WTC11 (cell line): ENCODE results near the gene SNAP29. TPM values are rescaled to one million over a fixed set of nuclear protein-coding genes. Genes with fewer than 3 reads are reported as not detected.
"Not testable (repeated sequence)": the region's sequence is repeated elsewhere in the genome, so short reads cannot be mapped to it uniquely, and the experiment has no call there.

Source experiments
- ATAC-seq: fragments of 200-7000 bp; cut with Tn5 transposase; 2 replicates; pipeline ENCODE4 v1.10.0; 2021; ENCODE audit warnings: mild to moderate bottlenecking, moderate library complexity
- CTCF ChIA-PET: fragments of 300-600 bp; sonication (Branson Sonifier 250); formaldehyde crosslinking; loops from one replicate; lab custom pipeline; 2021; ENCODE audit warnings: antibody characterized with exemption; lab: Charles Lee
- POLR2A ChIA-PET: fragments of 350-600 bp; sonication (Branson Sonifier 250); formaldehyde crosslinking; loops from one replicate; lab custom pipeline; 2021; ENCODE audit warnings: antibody characterized with exemption; lab: Charles Lee
- DNase-seq: peaks from one replicate; pipeline ENCODE4 v3.0.0; 2021; ENCODE audit warnings: low spot score
- H3K27ac Mint-ChIP-seq: 2 replicates; pipeline ENCODE4 v1.8.0; 2021; ENCODE audit warnings: mixed read lengths
- H3K27me3 Mint-ChIP-seq: 2 replicates; pipeline ENCODE4 v1.8.0; 2021; ENCODE audit warnings: low read depth, mild to moderate bottlenecking, moderate library complexity, mixed read lengths
- H3K36me3 Mint-ChIP-seq: 2 replicates; pipeline ENCODE4 v1.8.0; 2021; ENCODE audit warnings: mixed read lengths
- H3K4me1 Mint-ChIP-seq: 2 replicates; pipeline ENCODE4 v1.8.0; 2022; ENCODE audit warnings: mixed read lengths
- H3K4me3 Mint-ChIP-seq: 2 replicates; pipeline ENCODE4 v1.8.0; 2021; ENCODE audit warnings: mild to moderate bottlenecking, moderate library complexity, mixed read lengths
- H3K9me3 Mint-ChIP-seq: 2 replicates; pipeline ENCODE4 v1.8.0; 2021; ENCODE audit warnings: mixed read lengths
- ATF2 ChIP-seq: sonication (generic); formaldehyde crosslinking; IDR thresholded peaks from 2 replicates; pipeline ENCODE4 v1.8.1; 2022; ENCODE audit warnings: low read depth, missing genetic modification reagents, borderline replicate concordance
- ATF3 ChIP-seq: sonication (generic); formaldehyde crosslinking; conservative IDR thresholded peaks from 2 replicates; pipeline ENCODE4 v1.8.1; 2022; ENCODE audit warnings: mild to moderate bottlenecking, missing genetic modification reagents
- ATF6 ChIP-seq: sonication (generic); formaldehyde crosslinking; IDR thresholded peaks from 2 replicates; pipeline ENCODE4 v1.8.1; 2023; ENCODE audit warnings: mild to moderate bottlenecking, missing genetic modification reagents
- CREM ChIP-seq: sonication (generic); formaldehyde crosslinking; IDR thresholded peaks from 2 replicates; pipeline ENCODE4 v1.8.1; 2022; ENCODE audit warnings: mild to moderate bottlenecking, missing genetic modification reagents, moderate library complexity
- FOXK1 ChIP-seq: sonication (generic); formaldehyde crosslinking; IDR thresholded peaks from 2 replicates; pipeline ENCODE4 v1.8.0; 2022; ENCODE audit warnings: mild to moderate bottlenecking, moderate library complexity, missing genetic modification reagents
- FOXP1 ChIP-seq: sonication (generic); formaldehyde crosslinking; IDR thresholded peaks from 2 replicates; pipeline ENCODE4 v1.8.0; 2022; ENCODE audit warnings: missing genetic modification reagents, mild to moderate bottlenecking, moderate library complexity, borderline replicate concordance
- GABPB1 ChIP-seq: sonication (generic); formaldehyde crosslinking; IDR thresholded peaks from 2 replicates; pipeline ENCODE4 v1.8.1; 2023; ENCODE audit warnings: mild to moderate bottlenecking, missing genetic modification reagents
- GTF2I ChIP-seq: fragments of 250-450 bp; sonication (Bioruptor Pico); conservative IDR thresholded peaks from 2 replicates; pipeline ENCODE4 v1.4.0; 2021; ENCODE audit warnings: mild to moderate bottlenecking
- IRF2 ChIP-seq: sonication (generic); formaldehyde crosslinking; IDR thresholded peaks from 2 replicates; pipeline ENCODE4 v1.8.0; 2022; ENCODE audit warnings: low read depth, missing genetic modification reagents, borderline replicate concordance
- KAT7 ChIP-seq: sonication (generic); formaldehyde crosslinking; IDR thresholded peaks from 2 replicates; pipeline ENCODE4 v1.8.1; 2023; ENCODE audit warnings: missing genetic modification reagents, mild to moderate bottlenecking, borderline replicate concordance
- MLX ChIP-seq: sonication (generic); formaldehyde crosslinking; IDR thresholded peaks from 2 replicates; pipeline ENCODE4 v1.8.1; 2023; ENCODE audit warnings: mild to moderate bottlenecking, missing genetic modification reagents, moderate library complexity
- NFE2L1 ChIP-seq: sonication (generic); formaldehyde crosslinking; IDR thresholded peaks from 2 replicates; pipeline ENCODE4 v1.8.1; 2023; ENCODE audit warnings: missing genetic modification reagents
- NR2C2 ChIP-seq: sonication (generic); formaldehyde crosslinking; IDR thresholded peaks from 2 replicates; pipeline ENCODE4 v1.8.0; 2022; ENCODE audit warnings: mild to moderate bottlenecking, missing genetic modification reagents
- OVOL2 ChIP-seq: fragments of 250-450 bp; sonication (Bioruptor Pico); IDR thresholded peaks from 2 replicates; pipeline ENCODE4 v1.9.0; 2021; ENCODE audit warnings: mild to moderate bottlenecking, borderline replicate concordance
- RORB ChIP-seq: fragments of 250-450 bp; sonication (Bioruptor Pico); IDR thresholded peaks from 2 replicates; pipeline ENCODE4 v1.9.0; 2021; ENCODE audit warnings: mild to moderate bottlenecking
- SMAD3 ChIP-seq: sonication (generic); formaldehyde crosslinking; IDR thresholded peaks from 2 replicates; pipeline ENCODE4 v1.8.0; 2022; ENCODE audit warnings: missing genetic modification reagents, mild to moderate bottlenecking, borderline replicate concordance
- SOX15 ChIP-seq: fragments of 250-450 bp; sonication (Bioruptor Pico); IDR thresholded peaks from 2 replicates; pipeline ENCODE4 v1.9.0; 2021; ENCODE audit warnings: mild to moderate bottlenecking
- STAT6 ChIP-seq: sonication (generic); formaldehyde crosslinking; conservative IDR thresholded peaks from 2 replicates; pipeline ENCODE4 v1.8.1; 2023; ENCODE audit warnings: mild to moderate bottlenecking, low read depth, missing genetic modification reagents, moderate library complexity
- ZBTB21 ChIP-seq: sonication (generic); formaldehyde crosslinking; IDR thresholded peaks from 2 replicates; pipeline ENCODE4 v1.8.1; 2023; ENCODE audit warnings: mild to moderate bottlenecking, missing genetic modification reagents, borderline replicate concordance
- ZBTB43 ChIP-seq: sonication (generic); formaldehyde crosslinking; IDR thresholded peaks from 2 replicates; pipeline ENCODE4 v1.8.1; 2023; ENCODE audit warnings: mild to moderate bottlenecking, missing genetic modification reagents
- ZNF396 ChIP-seq: fragments of 250-450 bp; sonication (Bioruptor Pico); IDR thresholded peaks from 2 replicates; pipeline ENCODE4 v1.8.0; 2021; ENCODE audit warnings: mild to moderate bottlenecking, moderate library complexity, borderline replicate concordance
- total RNA-seq: library from RNA; stranded (reverse); gene quantifications from 3 replicates; pipeline ENCODE4 v1.2.3, GENCODE V29; 2021

Gene SNAP29
- total RNA-seq, 1 experiment from 2014 or later: 14.7 TPM

GRCh38 chr22:20899827-20900423 is 41.1 kb downstream of the SNAP29 start (continued):
- TF ChIP-seq SMAD3 (CRISPR knock-in tag): no peak
- TF ChIP-seq KAT7 (CRISPR knock-in tag): no peak
- no peak for TF ChIP-seq NFE2L1
- TF ChIP-seq STAT6: no peak
- no peak for TF ChIP-seq GTF2I (CRISPR knock-in tag)
- TF ChIP-seq MLX (CRISPR knock-in tag): no peak
- no peak for TF ChIP-seq ATF3 (CRISPR knock-in tag)
- no peak for TF ChIP-seq ATF2
- TF ChIP-seq, all 79 proteins: peak for 0

- not testable (repeated sequence) for H3K9me3 Mint-ChIP-seq, ATAC-seq, H3K27me3 Mint-ChIP-seq, H3K36me3 Mint-ChIP-seq, H3K27ac Mint-ChIP-seq, H3K4me3 Mint-ChIP-seq, DNase-seq, H3K4me1 Mint-ChIP-seq
- POLR2A ChIA-PET: interaction anchor here (0.7 kb wide), 1 partner anchor 1289 kb away, joined by 4 read pairs; no protein-coding TSS in a partner anchor
- CTCF ChIA-PET: interaction anchor here (0.6 to 4.0 kb wide), 3 partner anchors 16 to 138 kb away, joined by 3 to 16 read pairs (median 3); no protein-coding TSS in a partner anchor
Measured at GRCh38 chr22:20901093-20902033, 42.6 kb downstream of the SNAP29 start.

- Mint-ChIP-seq H3K36me3 (no peaks in the 10 kb centered on the region), H3K27me3 (no peaks in the 10 kb centered on the region; the same call in none of the 2 replicates), H3K4me3 (no peak overlapping the region), H3K27ac (no peak overlapping the region), H3K9me3 (no peaks in the 10 kb centered on the region), H3K4me1 (no peaks in the 10 kb centered on the region)
- POLR2A ChIA-PET: no interaction called here
- DNase-seq (no peak), ATAC-seq (no peak)
- CTCF ChIA-PET: interaction anchor here (1.3 to 2.2 kb wide), 2 partner anchors 14 to 17 kb away, joined by 6 to 7 read pairs; partner anchors contain the start of gene CRKL
- TF ChIP-seq ZNF396 (CRISPR knock-in tag): no peak
- no peak for TF ChIP-seq ZBTB43 (CRISPR knock-in tag)
- no peak for TF ChIP-seq ATF6 (CRISPR knock-in tag)
- no peak for TF ChIP-seq NFE2L1
- no peak for TF ChIP-seq SOX15 (CRISPR knock-in tag)
- TF ChIP-seq FOXK1 (CRISPR knock-in tag): no peak
- TF ChIP-seq GABPB1: no peak
- no peak for TF ChIP-seq FOXP1 (CRISPR knock-in tag)
- TF ChIP-seq ZBTB21: no peak
- TF ChIP-seq OVOL2 (CRISPR knock-in tag): no peak
- TF ChIP-seq CREM: no peak
- TF ChIP-seq KAT7 (CRISPR knock-in tag): no peak
- TF ChIP-seq ATF3 (CRISPR knock-in tag): no peak
- no peak for TF ChIP-seq IRF2 (CRISPR knock-in tag)
- TF ChIP-seq NR2C2 (CRISPR knock-in tag): no peak
- TF ChIP-seq RORB (CRISPR knock-in tag): no peak
Measured at GRCh38 chr22:20903093-20903492, 44.3 kb downstream of the SNAP29 start.
